GM18499 (cell line): ENCODE results near the gene SNU13.
"Not testable (repeated sequence)": the region's sequence is repeated elsewhere in the genome, so short reads cannot be mapped to it uniquely, and the experiment has no call there.

ENCODE experiments used
- ATAC-seq: cut with Tn5 transposase; IDR thresholded peaks from one replicate; pipeline ENCODE4 v1.9.1; 2021; ENCODE audit warnings: moderate number of reproducible peaks; ENCODE audit not compliant: insufficient read depth, unreplicated experiment

Gene SNU13

DNA sequence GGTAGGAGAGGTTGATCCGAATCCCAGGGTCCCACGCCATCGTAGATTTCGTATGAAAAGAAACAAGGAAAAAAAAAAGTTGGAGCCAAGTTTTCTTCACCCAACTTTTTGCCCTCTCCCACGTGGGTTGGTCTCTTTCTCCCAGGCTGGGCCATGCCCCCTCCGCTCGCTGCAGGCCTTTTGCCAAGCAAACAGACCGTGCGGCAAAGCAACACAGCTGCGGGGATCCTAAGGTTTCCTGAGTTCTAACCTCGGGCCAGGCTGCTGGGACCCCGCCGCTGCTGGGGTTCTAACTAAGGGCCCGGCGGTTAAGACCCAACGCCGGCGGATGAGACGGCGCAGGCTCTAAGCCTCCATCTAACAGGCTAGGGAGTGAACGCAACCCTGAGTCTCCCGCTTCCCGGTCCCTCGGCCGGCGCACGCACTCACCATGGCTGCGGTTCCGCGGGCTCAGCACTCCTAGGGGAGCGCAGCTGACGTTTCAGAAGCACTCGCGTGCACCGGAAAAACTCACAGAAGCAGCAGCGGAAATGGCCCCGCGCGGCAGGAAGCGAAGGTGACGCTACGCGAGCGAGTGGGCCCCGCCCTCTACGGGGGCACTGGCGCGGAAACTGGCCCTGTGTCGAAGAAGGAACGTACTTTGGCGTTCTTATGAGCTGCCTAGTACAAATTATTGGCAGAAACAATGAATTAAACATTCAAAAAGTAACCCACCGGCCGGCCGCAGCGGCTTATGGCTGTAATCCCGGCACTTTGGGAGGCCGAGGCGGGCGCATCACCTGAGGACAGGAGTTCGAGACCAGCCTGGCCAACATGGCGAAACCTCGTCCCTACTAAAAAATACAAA, at the start of gene SNU13:
Gene SNU13, minus strand, starts transcription at position 503 of the 847 bp plus-strand sequence. Its CDS starts 71 bp downstream, at position 432.
- ATAC-seq: no peak

DNA sequence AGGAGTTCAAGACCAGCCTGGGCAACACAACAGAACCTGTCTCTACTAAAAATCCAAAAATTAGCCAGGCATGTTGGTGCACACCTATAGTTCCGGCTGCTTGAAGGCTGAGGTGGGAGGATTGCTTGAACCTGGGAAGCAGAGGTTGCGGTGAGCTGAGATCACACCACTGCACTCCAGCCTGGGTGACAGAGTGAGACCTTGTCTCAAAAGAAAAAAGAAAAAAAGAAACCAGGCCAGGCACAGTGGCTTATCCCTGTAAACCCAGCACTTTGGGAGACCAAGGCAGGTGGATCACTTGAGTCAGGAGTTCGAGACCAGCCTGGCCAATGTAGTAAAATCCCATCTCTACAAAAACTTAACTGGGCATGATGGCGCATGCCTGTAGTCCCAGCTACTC, 44.6 kb upstream of the SNU13 start:
- ATAC-seq: not testable (repeated sequence)

DNA sequence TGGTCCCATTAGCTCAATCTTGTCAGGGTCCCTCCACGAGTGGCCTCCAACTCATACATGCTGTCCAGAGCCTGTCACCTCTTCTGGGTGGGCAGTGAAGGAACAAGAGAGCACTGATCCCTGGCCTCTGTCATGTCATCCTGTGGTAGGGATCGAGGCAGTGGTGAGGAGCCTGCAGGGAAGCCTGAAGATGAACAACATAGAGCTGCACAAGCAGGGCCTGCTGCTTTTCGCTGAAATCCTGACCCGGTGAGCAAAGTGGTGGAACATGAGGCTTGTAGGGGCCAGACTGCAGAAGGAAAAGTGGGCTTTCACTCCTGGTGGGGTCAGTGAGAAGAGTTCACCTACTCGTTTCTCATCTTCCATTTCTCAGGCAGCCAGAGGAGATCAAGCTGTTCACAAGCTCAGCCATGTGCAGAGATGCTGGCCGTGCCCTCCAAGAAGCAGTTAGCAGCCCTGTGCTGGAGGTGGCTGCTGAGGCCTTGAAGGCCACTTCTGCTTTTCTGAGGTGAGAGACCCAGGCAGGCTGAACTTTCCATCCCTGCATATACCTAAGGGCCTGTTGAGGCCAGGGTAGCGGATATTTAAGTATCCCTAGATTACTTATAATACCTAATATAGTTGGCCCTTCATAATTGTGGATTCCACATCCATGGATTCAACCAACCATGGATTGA, 43.6 kb upstream of the SNU13 start:
- ATAC-seq: no peak

DNA sequence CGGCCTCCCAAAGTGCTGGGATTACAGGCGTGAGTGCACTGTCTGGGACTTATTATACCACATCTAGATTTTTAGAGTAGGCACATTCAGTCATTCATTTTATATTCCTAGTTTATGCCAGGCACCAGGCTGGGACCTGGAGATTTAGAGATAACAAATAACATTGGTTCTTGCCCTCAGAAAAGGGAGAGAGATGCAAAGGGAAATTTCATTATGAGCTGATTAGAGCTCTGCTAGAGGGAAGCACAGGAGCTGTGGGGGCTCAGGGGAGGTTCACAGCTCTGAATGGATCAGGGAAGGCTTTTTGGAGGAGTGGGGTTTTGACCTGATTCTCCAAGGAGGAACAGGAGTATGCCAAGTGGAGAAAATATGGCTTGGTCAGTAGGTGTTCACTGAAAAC, 42.9 kb upstream of the SNU13 start:
- no peak for ATAC-seq

DNA sequence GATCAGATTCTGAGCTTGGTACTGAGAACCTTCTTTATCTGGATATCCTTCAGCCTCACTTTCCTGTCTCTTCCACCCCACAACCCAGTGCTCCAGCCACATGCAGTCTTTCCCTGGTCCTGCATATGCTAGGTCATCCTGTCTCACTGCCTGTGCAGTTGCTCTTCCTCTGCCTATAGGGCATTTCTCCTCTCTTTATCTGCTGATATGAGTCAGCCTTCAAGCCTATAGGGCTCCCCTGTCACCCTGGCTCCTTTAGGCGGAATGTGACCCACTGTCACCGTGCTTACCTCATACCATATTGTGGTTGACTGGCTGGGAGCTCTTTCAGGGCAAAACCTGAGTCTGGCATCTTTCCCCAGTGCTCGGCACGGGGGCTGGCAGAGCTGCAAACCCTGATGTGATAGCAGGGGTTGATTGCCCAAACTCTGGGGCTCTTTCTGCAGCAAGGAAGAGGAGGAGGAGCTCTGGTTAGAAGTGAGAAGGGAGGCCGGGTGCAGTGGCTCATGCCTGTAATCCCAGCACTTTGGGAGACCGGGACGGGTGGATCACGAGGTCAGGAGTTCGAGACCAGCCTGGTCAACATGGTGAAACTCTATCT, 36.9 kb upstream of the SNU13 start:
- no peak for ATAC-seq

DNA sequence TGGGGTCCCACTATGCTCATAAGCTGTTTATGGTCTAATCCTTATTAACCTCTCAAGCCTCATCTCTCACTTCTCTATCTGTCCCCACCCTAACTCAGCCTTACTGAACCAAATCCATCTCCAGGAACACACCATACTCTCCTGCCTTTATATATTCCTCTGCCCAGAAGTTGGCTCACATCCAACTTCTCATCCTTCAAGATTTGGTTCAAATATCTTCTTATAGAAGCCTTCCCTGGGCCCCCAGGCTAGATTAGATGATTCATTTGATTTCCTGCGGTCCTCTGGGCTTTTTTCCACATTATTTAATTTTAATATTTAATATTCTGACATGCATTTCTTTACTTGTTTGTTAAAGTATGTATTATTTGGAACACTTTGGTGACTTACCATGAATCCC, 33.8 kb upstream of the SNU13 start:
- no peak for ATAC-seq

DNA sequence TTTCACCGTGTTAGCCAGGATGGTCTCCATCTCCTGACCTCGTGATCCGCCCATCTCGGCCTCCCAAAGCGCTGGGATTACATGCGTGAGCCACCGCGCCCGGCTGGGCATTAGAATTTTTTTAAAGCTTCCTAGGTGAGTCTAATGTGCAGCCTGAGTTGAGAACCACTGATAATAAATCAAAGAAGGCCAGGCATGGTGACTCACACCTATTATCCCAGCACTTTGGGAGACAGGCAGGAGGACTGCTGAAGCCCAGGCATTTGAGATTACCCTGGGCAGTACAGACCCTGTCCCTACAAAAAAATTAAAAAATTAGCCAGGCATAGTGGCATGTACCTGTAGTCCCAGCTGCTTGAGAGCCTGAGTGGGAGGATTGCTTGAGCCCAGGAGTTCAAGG, 24.3 kb upstream of the SNU13 start:
- no peak for ATAC-seq

DNA sequence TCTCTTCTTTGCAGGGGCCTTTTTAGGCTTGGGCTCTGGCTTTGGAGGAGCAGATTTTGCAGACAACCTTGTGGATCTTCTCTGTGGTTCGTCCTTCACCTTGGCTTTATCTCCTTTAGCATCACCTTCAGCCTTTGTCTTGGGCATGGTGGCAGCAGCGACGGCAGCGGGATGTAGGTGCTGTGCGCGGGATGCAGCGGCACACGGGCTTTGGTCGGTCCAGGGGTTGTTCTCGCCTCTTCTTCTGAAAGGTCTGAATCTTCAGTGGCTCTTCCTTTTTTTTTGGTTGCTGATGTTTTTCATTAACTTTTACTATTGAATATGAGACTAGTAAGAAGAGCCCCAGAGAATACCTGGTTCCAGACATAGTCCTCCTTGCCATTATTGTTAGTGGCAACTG, 20.7 kb upstream of the SNU13 start:
- ATAC-seq: no peak

DNA sequence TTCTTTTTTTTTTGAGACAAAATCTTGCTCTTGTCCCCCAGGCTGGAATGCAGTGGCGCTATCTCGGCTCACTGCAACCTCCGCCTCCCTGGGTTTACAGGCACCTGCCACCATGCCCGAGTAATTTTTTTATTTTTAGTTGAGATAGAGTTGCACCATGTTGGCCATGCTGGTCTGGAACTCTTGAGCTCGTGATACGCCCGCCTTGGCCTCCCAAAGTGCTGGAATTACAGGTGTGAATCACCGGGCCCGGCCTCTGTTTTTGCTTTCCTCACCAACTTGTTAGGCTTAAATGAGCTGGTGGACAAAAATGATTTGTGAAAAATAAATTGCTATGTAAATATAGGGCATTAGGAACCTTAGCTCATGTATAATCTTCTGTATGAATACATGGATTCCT, 14.1 kb upstream of the SNU13 start:
- ATAC-seq: no peak

DNA sequence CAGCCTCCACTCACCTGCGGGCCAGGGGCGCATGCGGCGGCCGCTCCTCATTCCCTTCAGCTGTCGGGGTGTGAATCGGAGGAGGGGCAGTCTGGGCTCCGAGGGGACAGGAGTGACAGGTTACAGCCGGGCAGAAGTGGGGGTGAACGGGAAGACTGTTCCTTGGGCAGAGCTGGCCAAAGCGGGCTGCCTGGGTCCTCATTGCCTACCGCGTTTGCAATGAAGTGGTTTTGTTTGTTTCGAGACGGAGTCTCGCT, 11.4 kb upstream of the SNU13 start:
- ATAC-seq: no peak

DNA sequence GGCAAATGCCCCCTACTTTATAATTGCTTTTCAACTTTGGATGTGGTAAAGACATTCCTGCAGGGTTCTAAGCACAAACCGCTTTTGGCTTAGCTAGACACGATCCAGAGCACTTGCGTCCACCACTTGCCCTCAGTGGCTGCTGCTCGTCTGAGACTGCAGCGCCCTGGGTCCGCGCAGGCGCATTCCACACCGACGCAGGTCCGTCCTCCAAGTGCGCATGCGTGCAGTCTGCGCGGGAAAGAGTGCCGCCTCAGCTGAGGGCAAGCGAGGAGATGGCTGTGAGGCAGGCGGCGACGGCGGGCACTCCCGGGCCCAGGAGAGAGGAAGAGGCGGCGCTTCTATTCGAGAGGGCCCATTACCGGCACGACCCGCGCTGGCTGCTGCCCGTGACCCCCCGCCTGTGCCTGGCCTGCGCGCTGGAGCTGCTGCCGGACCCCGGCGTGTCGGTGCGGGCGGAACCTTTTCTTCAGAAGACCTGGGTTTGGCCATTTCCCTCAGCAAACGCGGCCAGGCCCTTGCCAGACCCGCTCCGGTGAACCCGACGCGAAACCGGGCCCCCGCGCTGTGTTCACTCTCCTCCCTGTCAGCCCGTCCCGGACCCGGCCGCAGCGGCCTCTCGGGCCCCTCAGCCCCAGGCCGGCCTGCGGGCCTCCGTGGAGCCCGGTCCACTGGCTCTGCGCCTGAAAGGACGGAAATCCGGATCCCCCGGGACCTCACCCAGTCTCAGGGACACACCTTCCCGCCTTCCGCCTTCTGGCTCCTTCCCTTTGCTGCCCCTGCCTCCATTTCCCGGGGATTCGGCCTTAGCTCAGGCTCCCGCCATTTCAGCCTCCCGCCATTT, 10.8 kb upstream of the SNU13 start, which contains the start of gene MEI1:
Gene MEI1, plus strand, starts transcription at position 240 of the 844 bp plus-strand sequence. Its CDS starts 36 bp downstream, at position 276.
- ATAC-seq: no peak

DNA sequence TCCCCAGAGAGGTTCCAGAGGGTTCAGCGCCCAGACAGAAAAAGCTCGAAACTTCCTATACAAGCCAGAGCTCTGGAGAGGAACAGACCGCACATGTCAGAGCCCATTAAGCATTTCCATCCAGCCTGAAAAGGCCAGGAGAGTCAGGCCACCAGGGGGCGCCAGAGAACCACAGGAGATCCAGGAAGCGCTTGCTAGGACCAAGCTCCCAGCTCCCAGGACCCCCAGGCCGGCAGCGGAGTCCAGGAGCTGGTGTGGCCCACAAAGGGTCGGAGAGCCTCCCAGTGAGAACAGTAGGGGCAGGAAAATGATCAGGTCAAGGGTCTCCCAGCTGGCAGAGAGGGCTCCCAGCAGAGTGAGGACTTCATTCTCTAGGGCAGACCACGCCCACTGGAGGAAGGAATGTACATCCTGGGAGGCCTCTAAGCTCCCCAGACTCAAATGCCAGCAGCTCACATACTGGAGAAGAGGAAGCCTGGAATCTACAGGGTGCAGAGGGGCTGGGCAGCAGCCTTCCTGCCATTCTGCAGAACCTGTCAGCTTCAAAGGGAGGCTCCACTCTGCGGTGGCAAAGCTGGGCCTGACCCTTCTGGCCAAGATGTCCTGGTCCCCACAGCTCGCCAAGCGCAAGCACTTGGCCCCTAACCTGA, 8.6 kb upstream of the SNU13 start:
- no peak for ATAC-seq

DNA sequence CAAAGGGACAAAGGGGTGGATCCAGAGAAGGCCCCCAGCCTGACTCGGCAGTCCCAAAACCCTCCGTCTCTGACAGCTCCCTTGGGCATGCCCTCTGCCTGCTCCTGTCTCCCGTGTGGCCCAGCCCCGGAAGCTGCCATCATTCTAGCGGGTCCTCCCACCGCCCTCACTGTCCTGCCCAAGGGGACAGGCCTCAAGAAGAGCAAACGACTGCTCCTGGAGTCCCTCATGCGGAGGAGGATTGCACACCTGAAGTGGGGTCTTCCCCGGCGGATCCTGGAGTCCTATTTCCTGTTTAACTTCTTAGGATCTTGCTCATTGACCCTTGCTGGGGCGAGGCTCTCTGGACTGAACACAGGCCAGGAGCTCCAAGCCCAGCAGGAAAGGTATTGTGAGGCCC, 8.0 kb upstream of the SNU13 start:
- no peak for ATAC-seq

DNA sequence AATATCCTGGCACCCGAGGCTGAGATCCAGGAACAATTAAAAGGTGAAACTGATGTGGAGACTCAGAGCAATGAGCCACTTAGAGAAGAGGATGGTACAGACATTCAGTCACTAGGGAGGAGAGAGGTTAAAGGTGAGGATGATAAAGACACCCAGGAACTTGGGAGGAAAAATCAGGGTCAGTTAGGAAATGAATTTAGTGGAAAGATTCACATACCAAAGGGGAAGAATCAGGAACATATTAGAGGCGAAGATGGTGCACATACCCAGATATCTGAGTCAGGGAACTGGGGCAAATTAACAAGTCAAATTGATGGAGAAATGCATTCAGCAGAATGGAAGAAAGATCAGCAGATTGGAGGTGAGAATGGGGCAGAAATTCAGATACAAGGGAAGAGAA, 6.5 kb upstream of the SNU13 start:
- ATAC-seq: no peak

DNA sequence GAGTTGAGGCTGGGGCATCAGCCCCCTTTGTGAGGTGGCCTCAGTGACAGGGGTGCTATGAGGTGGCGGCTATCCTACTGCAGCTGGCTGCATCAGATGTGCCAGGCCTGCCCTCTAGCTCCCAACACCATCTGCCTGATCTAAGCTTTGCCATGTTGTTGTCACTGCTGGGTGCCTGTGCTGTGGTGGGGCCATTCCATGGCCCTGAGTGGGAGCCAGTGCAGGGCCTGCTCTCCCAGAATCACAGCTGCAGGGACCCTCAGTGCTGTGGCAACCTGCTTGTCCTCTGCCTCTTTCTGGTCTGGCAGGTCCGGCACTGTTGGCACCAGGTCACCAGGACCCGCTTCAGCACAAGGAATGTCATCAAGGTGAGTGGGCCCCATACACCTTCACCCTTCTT, 1.8 kb upstream of the SNU13 start:
- no peak for ATAC-seq

DNA sequence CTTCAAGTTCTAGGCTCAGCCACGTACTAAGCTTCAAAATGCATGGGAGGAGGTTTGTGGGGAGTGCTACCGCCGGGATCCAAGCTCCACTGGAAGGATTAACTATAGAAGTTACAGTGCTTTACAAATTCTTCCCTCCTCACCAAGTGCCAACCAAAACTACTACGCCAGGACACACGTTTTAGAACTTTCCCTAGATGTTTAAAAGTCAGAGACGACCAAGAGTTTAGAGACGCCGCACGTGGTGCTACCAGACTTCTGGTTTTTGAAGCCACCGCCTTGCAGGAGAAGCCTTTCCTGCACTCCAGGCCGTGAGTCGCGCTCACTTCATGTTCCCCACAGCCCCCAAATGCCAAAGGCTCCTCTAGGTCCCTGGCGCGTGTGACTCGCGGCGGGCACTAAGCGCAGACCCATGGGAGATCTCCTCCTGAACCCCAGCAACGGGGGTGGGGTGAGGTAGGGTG, 734 bp downstream of the SNU13 start:
- ATAC-seq: no peak

DNA sequence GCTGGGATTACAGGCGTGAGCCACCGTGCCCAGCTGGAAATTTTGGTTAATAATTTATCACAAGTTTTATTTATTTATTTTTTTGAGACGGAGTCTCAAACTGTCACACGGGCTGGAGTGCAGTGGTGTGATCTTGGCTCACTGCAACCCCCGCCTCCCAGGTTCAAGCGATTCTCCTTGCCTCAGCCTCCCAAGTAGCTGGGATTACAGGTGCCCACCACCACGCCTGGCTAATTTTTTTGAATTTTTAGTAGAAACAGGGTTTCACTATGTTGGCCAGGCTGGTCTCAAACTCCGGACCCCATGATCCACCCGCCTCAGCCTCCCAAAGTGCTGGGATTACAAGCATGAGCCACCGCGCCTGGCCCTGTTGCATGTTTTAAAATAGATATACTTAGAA, 1.8 kb downstream of the SNU13 start:
- ATAC-seq: not testable (repeated sequence)

DNA sequence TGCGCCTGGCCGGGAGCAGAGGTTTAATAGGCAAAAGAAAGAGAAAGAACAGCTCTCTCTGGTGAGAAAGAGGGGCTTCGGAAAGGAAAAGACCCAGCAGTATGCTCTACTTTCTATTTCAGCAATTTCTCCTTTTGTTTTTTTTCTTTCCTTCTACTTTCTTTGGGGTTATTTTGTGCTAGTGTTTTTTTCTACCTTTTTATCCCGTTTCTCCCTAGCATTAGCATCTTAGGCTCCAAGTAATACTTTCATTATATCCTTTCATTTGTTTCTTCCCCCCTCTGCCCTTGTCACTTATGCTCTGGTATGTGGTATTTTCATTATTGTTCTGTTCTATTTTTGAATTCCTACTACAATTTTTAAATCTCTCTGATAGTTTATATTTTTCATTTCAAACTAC, 4.5 kb downstream of the SNU13 start:
- ATAC-seq: no peak

DNA sequence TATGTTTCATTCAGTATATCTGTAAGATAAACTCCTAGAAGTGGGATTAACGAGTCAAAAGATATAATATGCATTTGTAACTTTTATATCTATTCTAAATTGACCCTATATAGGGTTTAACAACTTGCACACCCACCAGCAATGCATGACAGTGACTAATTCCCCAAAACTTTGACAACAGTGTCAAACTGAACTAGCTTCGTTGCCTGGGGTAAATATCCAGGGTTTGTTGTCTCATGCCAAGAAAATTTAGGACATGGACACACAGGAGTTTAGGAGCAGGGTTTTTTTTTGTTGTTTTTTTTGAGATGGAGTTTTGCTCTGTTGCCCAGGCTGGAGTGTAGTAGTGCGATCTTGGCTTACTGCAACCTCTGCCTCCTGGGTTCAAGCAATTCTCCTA, 5.1 kb downstream of the SNU13 start:
- ATAC-seq: no peak

DNA sequence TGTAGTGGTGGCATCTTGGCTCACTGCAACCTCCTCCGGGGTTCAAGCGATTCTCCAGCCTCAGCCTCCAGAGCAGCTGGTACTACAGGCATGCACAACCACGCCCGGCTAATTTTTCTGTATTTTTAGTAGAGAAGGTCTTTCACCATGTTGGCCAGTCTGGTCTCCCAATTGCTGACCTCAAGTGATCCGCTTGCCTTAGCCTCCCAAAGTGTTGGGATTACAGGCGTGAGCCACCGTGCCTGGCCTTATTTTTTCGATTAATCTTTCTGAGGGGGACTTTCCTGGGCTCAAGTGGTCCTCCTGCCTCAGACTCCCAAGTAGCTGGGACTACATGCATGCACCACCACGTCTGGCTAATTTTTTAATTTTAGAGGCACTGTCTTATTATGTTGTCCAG, 5.6 kb downstream of the SNU13 start:
- no peak for ATAC-seq
